GM18907 (cell line): ENCODE results near the gene PELO.
A peak's percentile ranks its signal among the peaks of the same experiment; 100 is the strongest.

ENCODE experiments used
- ATAC-seq: cut with Tn5 transposase; IDR thresholded peaks from one replicate; pipeline ENCODE4 v1.9.1; 2021; ENCODE audit warnings: mild to moderate bottlenecking, moderate library complexity; ENCODE audit not compliant: unreplicated experiment

PELO gene

DNA sequence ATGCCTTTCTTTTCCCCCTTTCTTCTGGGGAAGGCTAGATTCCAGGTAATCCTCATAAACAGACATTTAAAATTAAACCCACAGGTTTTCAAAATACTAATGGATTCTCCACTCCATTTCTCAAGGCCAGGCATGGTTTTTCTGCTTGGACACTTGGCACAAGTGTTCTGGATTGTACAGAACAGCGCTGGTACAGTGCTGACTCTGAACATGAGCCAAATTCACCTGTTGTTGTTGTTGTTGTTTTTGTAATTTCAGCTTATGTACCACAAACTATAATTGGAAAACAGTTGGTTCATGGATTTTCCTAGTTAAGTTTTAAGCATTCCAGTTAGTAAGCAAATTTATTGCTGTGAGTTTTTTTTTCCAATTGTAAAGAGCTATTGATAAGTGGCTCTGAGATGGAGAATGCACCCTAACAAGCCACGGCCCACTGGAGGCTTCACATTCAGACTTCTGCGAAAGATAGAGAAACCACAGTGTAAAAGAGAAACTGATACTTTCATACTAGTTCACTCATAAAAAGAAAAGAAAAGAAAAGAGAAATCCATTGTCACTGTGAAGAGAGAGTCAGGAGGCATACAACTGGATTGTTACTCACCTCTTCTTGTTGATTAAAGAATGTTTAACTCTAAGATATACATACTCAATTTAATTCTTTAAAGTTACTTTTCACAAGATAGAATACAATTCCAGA, 16.2 kb upstream of the PELO start:
- ATAC-seq: peak; percentile 96

DNA sequence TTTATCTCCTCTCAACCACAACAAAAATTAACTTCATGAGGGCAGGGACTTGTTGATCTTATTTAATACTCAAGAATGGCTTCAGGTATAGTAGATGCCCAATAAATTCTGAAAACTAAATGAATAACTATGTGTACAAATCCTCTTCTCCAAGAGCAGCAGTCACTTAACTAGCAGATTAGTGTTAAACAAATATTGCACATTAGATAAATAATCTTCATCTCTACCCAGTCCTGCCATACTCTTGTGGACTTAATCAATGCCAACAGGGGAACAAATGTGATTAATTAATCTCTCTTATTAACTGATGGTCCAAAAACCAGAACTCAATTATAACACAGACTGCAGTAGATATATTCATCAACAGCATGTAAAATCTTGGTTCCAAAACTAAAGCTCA, 15.0 kb upstream of the PELO start:
- ATAC-seq: no peak

- ATAC-seq: no peak
Measured at GRCh38 chr5:52773342-52773741, 14.4 kb upstream of the PELO start.

DNA sequence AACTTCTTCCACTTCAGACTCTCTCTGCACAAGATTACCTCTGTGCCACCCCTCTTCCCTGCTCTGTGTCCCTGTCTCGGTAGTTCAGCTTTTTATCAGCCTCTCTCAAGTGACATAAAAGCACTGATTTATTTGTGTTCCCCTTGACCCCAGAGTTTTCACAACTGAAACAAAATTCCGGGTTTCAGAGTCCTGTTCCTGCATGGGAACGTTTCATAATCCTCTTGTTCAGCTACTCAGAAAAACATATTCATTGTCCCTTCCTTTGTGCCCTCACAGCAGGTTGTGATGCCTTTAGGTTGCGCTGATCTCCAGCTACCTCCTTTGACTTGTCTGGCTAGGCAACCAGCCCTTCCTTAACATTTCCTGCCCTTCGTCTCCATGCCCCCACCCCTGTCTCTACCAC, 13.7 kb upstream of the PELO start:
- no peak for ATAC-seq

GRCh38 chr5:52776116-52776515, 11.6 kb upstream of the PELO start:
- ATAC-seq: no peak

- ATAC-seq: no peak
Measured at GRCh38 chr5:52777186-52777585, 10.5 kb upstream of the PELO start.

DNA sequence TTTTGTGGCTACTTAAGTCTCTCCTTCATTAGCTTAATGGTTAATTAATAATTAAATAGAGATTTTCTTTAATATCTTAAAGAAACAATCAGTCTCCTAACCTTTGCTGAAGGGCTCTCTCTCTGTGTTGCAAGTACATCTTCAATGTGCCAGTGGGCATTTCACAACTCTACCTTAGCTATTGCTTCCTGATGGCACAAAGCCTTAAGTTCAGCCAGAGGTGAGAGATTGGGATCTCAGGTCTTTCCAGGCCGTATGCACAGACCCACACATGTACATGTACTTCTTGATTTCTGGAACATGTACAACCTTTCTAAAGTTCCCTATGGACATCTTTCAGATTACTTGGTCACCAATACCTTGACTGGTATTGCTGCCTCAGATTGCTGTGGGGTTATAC, 8.9 kb upstream of the PELO start:
- no peak for ATAC-seq

GRCh38 chr5:52779213-52779612, 8.5 kb upstream of the PELO start:
- no peak for ATAC-seq

GRCh38 chr5:52783226-52783959, 4.3 kb upstream of the PELO start:
- no peak for ATAC-seq

GRCh38 chr5:52784737-52785136, 3.0 kb upstream of the PELO start:
- no peak for ATAC-seq

DNA sequence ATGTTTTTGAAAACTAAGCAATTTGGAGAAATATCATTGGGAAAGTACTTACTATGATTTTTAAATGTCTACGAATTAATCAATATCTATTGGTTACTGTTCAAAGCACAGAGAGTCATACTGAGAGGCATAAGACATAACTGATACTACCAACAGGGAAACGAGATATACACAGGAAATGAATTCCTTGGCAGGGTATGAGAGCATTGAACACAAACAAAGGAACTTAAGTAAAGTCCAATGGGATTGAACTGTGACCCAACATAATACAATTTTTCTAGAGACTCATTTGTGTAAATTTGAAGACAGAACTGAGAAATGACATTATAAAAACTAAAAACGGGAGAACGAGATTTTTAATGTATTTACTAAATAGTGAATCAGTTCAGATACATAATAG, 1.3 kb upstream of the PELO start:
- no peak for ATAC-seq

DNA sequence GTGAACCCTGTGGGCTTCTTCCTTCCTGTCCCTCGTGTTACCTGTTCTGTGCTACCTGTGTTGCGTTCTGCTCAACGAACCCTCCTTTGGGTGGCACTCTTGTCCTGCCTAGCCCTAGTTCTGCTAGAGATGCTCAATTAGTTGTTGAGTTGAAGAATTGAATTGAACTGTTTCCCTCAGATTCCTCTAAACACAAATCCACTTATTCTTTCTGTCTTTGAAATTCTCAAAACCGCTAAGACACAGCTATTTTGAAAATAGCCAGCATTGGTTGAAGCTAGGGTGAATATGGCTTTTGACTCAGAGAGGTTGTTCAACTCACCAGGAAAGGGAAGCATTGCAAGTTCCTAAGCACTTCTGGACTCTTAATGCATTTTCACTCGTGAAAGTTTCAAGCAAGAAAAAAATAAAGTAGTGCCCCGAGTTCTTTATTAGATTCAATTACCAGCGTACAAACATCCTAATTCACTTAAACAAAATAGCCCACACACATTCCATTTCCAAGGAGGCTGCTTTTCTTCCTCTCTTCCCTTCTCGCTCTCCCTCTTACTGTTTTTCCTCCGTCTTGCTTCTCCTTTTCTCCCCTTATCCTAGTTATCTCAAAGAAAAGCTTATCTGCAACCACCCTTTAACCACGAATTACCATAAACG, 642 bp upstream of the PELO start:
- peak; percentile 34 for ATAC-seq

DNA sequence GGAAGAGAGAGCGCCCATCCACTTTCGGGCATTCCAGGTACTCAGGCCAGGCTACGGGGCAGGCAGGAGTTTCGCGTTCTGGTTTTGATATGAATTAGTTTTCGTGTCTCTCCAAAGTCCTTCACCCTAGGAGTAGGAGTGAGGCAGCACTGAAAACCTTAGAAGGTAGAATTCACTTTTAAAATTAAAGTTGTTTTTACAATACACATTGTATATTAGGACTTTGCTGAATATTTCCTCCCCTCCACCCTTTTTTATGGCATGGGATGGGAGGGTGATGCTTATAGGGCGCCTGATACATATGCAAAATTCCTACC, 747 bp downstream of the PELO start:
- no peak for ATAC-seq

DNA sequence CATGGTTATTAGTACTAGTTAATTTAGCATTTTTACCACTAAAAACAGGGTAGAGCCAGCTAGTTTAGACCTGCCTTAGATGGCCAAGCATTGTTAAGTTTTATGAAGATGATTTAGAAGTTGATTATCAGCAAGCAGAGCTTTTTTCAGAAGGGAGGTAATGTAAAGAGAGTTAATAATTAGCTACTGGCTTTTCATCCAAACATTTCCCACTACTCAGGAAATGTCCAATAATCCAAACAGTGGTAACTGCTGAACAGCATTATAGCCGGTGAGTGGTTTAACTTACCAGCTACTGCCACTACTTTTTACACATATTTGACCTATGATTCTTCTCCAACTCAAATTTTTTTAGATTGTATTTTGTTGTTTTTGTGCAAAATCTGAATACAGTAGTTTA, 1.7 kb downstream of the PELO start:
- ATAC-seq: no peak

- no peak for ATAC-seq
Measured at GRCh38 chr5:52789851-52790250, 2.1 kb downstream of the PELO start.

DNA sequence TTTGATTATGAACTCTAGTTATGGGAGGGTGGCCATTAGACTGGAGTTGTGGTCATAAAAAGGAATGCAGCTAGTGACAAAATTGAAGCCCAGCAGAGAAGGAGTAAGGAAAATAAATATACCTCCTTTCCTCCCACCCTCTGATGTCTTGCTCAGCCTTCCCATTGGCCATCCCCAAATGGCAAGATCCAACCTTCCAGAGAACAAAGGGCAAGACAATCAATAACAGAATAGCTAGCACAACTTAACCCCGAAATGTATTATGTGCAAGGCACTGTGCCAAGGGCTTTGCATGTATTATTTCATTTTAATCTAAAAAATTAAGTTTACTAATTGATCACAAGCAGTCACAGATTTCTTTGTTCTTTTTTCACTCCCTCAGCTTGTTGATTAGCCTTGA, 3.6 kb downstream of the PELO start:
- no peak for ATAC-seq

- no peak for ATAC-seq
Measured at GRCh38 chr5:52794519-52794918, 6.8 kb downstream of the PELO start.

- ATAC-seq: no peak
Measured at GRCh38 chr5:52796031-52796430, 8.3 kb downstream of the PELO start.

DNA sequence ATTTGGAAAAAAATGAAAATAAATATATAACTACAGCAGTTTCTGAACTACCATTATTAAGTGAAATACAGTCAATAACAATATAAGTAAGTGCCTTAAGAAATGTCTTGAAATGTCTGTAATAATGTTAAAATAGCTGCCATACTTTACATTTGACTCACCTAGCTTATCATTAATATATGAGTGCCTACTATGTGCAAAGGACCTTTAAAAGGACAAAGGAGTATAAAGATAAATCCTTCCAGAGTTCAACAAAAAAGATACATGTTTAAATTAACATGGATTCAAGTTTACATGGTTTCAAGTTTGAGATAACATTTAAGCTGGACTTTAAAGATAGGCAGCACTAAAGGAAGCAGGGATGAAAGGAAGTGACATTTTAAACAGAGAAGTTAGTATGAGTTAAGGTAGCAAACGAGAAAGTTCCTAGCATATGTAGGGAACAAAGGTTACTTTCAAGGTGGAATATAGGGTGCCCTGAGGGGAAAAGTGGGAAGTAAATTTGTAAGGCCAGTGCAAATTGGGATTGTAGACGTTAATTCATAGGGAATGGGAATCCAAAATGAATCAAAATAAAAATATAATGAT, 8.9 kb downstream of the PELO start:
- no peak for ATAC-seq

GRCh38 chr5:52798938-52799337, 11.2 kb downstream of the PELO start:
- no peak for ATAC-seq

- ATAC-seq: peak; percentile 34
Measured at GRCh38 chr5:52799358-52799982, 11.8 kb downstream of the PELO start.
